Mononuclear cell (primary cell): ENCODE measurements around the gene BCO2. TPM values are rescaled to one million over a fixed set of nuclear protein-coding genes. Genes with fewer than 3 reads are reported as not detected.
"Not testable (repeated sequence)": the region's sequence is repeated elsewhere in the genome, so short reads cannot be mapped to it uniquely, and the experiment has no call there.

ENCODE experiments used
- H3K27me3 ChIP-seq: 2 replicates; pipeline ENCODE4 v1.6.0; 2011; ENCODE audit warnings: low read length, control low read depth; ENCODE audit not compliant: insufficient read depth
- H3K4me1 ChIP-seq: 2 replicates; pipeline ENCODE4 v1.5.1; 2011; ENCODE audit warnings: mild to moderate bottlenecking, low read length, control low read depth; ENCODE audit not compliant: insufficient read depth
- H3K4me3 ChIP-seq: 2 replicates; pipeline ENCODE4 v1.5.1; 2011; ENCODE audit warnings: mild to moderate bottlenecking, low read length, moderate library complexity
- H3K9me3 ChIP-seq: 2 replicates; pipeline ENCODE4 v1.5.1; 2011; ENCODE audit warnings: low read depth, mild to moderate bottlenecking, control low read depth, low read length
- total RNA-seq: library from RNA; depleted of rRNA; stranded (reverse); fragments of >200 nt; gene quantifications from one replicate; pipeline ENCODE4 v1.2.3, GENCODE V29; 2012

BCO2 gene
- total RNA-seq, 1 donor, result 1.4 TPM

GRCh38 chr11:112162200-112162599, 13.1 kb upstream of the BCO2 start:
- H3K9me3 ChIP-seq, H3K27me3 ChIP-seq, H3K4me3 ChIP-seq: not testable (repeated sequence)
- peaks cover 49% of the 10 kb centered on the region for H3K4me1 ChIP-seq

- no peaks in the 10 kb centered on the region for H3K9me3 ChIP-seq
- no peak overlapping the region for H3K4me3 ChIP-seq
- peaks cover 49% of the 10 kb centered on the region for H3K4me1 ChIP-seq
- no peaks in the 10 kb centered on the region for H3K27me3 ChIP-seq
Observed at GRCh38 chr11:112162761-112163546, 12.4 kb upstream of the BCO2 start.

- Histone ChIP-seq H3K27me3 (no peaks in the 10 kb centered on the region), H3K4me3 (peak within 1 kb of the TSS; percentile 36), H3K9me3 (no peaks in the 10 kb centered on the region), H3K4me1 (peaks cover 46% of the 10 kb centered on the region)
Observed at GRCh38 chr11:112163875-112164685, 11.2 kb upstream of the BCO2 start, which contains the start of gene IL18. IL18 (minus strand) TSS chr11:112164094; CDS start chr11:112155053, 9,041 bp downstream.

- Histone ChIP-seq H3K4me3 (no peak overlapping the region), H3K9me3 (no peaks in the 10 kb centered on the region), H3K4me1 (peaks cover 37% of the 10 kb centered on the region), H3K27me3 (no peaks in the 10 kb centered on the region)
Observed at GRCh38 chr11:112165049-112165448, 10.3 kb upstream of the BCO2 start.

- Histone ChIP-seq H3K27me3 (no peaks in the 10 kb centered on the region), H3K4me1 (peaks cover 23% of the 10 kb centered on the region), H3K4me3 (no peak overlapping the region), H3K9me3 (no peaks in the 10 kb centered on the region)
Observed at GRCh38 chr11:112166562-112166961, 8.8 kb upstream of the BCO2 start.

- H3K4me1 ChIP-seq, result peaks cover 23% of the 10 kb centered on the region
- H3K27me3 ChIP-seq, result no peaks in the 10 kb centered on the region
- no peak within 1 kb of the TSS for H3K4me3 ChIP-seq
- H3K9me3 ChIP-seq, result no peaks in the 10 kb centered on the region
Observed at GRCh38 chr11:112167145-112167544, 8.2 kb upstream of the BCO2 start, which contains the start of gene TEX12. TEX12 (plus strand) TSS chr11:112167372; CDS start chr11:112169269, 1,897 bp downstream.

GRCh38 chr11:112172362-112172994, 2.8 kb upstream of the BCO2 start:
- no peaks in the 10 kb centered on the region for H3K9me3 ChIP-seq
- H3K4me3 ChIP-seq, result no peak overlapping the region
- H3K27me3 ChIP-seq, result peaks cover 7% of the 10 kb centered on the region
- H3K4me1 ChIP-seq, result peaks cover 8% of the 10 kb centered on the region

- H3K4me1 ChIP-seq, result peaks cover 8% of the 10 kb centered on the region
- H3K4me3 ChIP-seq, result no peak overlapping the region
- no peaks in the 10 kb centered on the region for H3K9me3 ChIP-seq
Observed at GRCh38 chr11:112173152-112173551, 2.2 kb upstream of the BCO2 start.

GRCh38 chr11:112175599-112175952, 264 bp downstream of the BCO2 start:
- Histone ChIP-seq H3K27me3 (peaks cover 7% of the 10 kb centered on the region), H3K4me1 (peaks cover 21% of the 10 kb centered on the region), H3K4me3 (peak overlapping the region; percentile 15), H3K9me3 (no peaks in the 10 kb centered on the region)

More at GRCh38 chr11:112173152-112173551, 2.2 kb upstream of the BCO2 start:
- H3K27me3 ChIP-seq, result peaks cover 7% of the 10 kb centered on the region

- H3K27me3 ChIP-seq, result peaks cover 7% of the 10 kb centered on the region
Observed at GRCh38 chr11:112176077-112176476, 765 bp downstream of the BCO2 start.

GRCh38 chr11:112177589-112177988, 2.3 kb downstream of the BCO2 start:
- peaks cover 21% of the 10 kb centered on the region for H3K4me1 ChIP-seq

More at GRCh38 chr11:112176077-112176476, 765 bp downstream of the BCO2 start:
- no peaks in the 10 kb centered on the region for H3K9me3 ChIP-seq
- no peak overlapping the region for H3K4me3 ChIP-seq
- H3K4me1 ChIP-seq, result peaks cover 21% of the 10 kb centered on the region

GRCh38 chr11:112178428-112178827, 3.1 kb downstream of the BCO2 start:
- H3K4me3 ChIP-seq, result no peak overlapping the region
- H3K27me3 ChIP-seq, result peaks cover 7% of the 10 kb centered on the region
- no peaks in the 10 kb centered on the region for H3K9me3 ChIP-seq
- peaks cover 21% of the 10 kb centered on the region for H3K4me1 ChIP-seq

More at GRCh38 chr11:112177589-112177988, 2.3 kb downstream of the BCO2 start:
- Histone ChIP-seq H3K27me3 (peaks cover 7% of the 10 kb centered on the region), H3K4me3 (no peak overlapping the region), H3K9me3 (no peaks in the 10 kb centered on the region)

GRCh38 chr11:112178936-112179335, 3.6 kb downstream of the BCO2 start:
- Histone ChIP-seq H3K4me1 (peaks cover 21% of the 10 kb centered on the region), H3K27me3 (peaks cover 7% of the 10 kb centered on the region), H3K9me3 (no peaks in the 10 kb centered on the region), H3K4me3 (no peak overlapping the region)

GRCh38 chr11:112179601-112180000, 4.3 kb downstream of the BCO2 start:
- Histone ChIP-seq H3K4me1 (peaks cover 21% of the 10 kb centered on the region), H3K4me3 (no peak overlapping the region), H3K27me3 (peaks cover 7% of the 10 kb centered on the region), H3K9me3 (no peaks in the 10 kb centered on the region)

GRCh38 chr11:112182867-112183266, 7.6 kb downstream of the BCO2 start:
- H3K27me3 ChIP-seq, result no peaks in the 10 kb centered on the region
- H3K9me3 ChIP-seq, result no peaks in the 10 kb centered on the region
- no peak overlapping the region for H3K4me3 ChIP-seq
- H3K4me1 ChIP-seq, result peaks cover 12% of the 10 kb centered on the region
